Mesenchymal stem cell (in vitro differentiated cells and primary cell): ENCODE measurements around the gene SLC9A7.

ENCODE experiments used
- DNase-seq: peaks from one replicate; pipeline ENCODE4 v3.0.0-alpha.2; 2013
- H2AFZ ChIP-seq: one replicate; pipeline ENCODE4 v1.6.1; 2013; ENCODE audit warnings: low read depth, mild to moderate bottlenecking, control low read depth, inconsistent platforms, low read length, moderate library complexity
- H2AK5ac ChIP-seq: 2 replicates; pipeline ENCODE4 v1.6.1; 2013; ENCODE audit warnings: low read length, moderate library complexity, mild to moderate bottlenecking, inconsistent platforms; ENCODE audit not compliant: severe bottlenecking
- H2BK120ac ChIP-seq: one replicate; pipeline ENCODE4 v1.6.1; 2013; ENCODE audit warnings: low read depth, mild to moderate bottlenecking, inconsistent platforms, low read length, moderate library complexity
- H2BK12ac ChIP-seq, 2 experiments: one replicate each; pipeline ENCODE4 v1.6.1; 2013; ENCODE audit warnings: inconsistent platforms in 2 of 2, low read length in 2 of 2, mild to moderate bottlenecking in 2 of 2, moderate library complexity in 2 of 2, control low read depth in 1 of 2
- H2BK15ac ChIP-seq: one replicate; pipeline ENCODE4 v1.6.1; 2013; ENCODE audit warnings: mild to moderate bottlenecking, low read depth, inconsistent platforms; ENCODE audit not compliant: poor library complexity, severe bottlenecking
- H2BK5ac ChIP-seq: 2 replicates; pipeline ENCODE4 v1.6.1; 2013; ENCODE audit warnings: low read depth, mild to moderate bottlenecking, low read length, control low read depth, inconsistent platforms; ENCODE audit not compliant: poor library complexity, severe bottlenecking
- H3K14ac ChIP-seq, 2 experiments: one replicate each; pipeline ENCODE4 v1.6.1; 2013; ENCODE audit warnings: inconsistent platforms in 2 of 2, low read length in 2 of 2, control low read depth in 1 of 2, mild to moderate bottlenecking in 1 of 2, moderate library complexity in 1 of 2
- H3K18ac ChIP-seq, 2 experiments: one replicate each; pipeline ENCODE4 v1.6.1; 2013; ENCODE audit warnings: inconsistent platforms in 2 of 2, low read length in 2 of 2, control low read depth in 1 of 2, low read depth in 1 of 2, mild to moderate bottlenecking in 1 of 2
- H3K23ac ChIP-seq, 2 experiments: one replicate each; pipeline ENCODE4 v1.6.1; 2013; ENCODE audit warnings: inconsistent platforms in 2 of 2, low read length in 2 of 2, mild to moderate bottlenecking in 2 of 2, moderate library complexity in 2 of 2, control low read depth in 1 of 2
- H3K27ac ChIP-seq: 2 replicates; pipeline ENCODE4 v1.5.1; 2013; ENCODE audit warnings: mild to moderate bottlenecking, moderate library complexity, low read length, control low read depth, inconsistent platforms; ENCODE audit not compliant: poor library complexity, severe bottlenecking
- H3K27me3 ChIP-seq, 2 experiments: 2 replicates each; pipeline versions ENCODE4 v1.6.1 to v1.7.0; 2013; ENCODE audit warnings: low read length in 2 of 2, mild to moderate bottlenecking in 2 of 2, moderate library complexity in 2 of 2, control low read depth in 1 of 2, inconsistent platforms in 1 of 2; ENCODE audit not compliant: control insufficient read depth in 1 of 2, insufficient read depth in 1 of 2
- H3K36me3 ChIP-seq, 2 experiments: 2 replicates each; pipeline versions ENCODE4 v1.6.1 to v1.7.0; 2013; ENCODE audit warnings: low read length in 2 of 2, control low read depth in 1 of 2, inconsistent platforms in 1 of 2, low read depth in 1 of 2, mild to moderate bottlenecking in 1 of 2; ENCODE audit not compliant: insufficient read depth in 2 of 2, control insufficient read depth in 1 of 2
- H3K4ac ChIP-seq, 2 experiments: one replicate each; pipeline ENCODE4 v1.6.1; 2013; ENCODE audit warnings: inconsistent platforms in 2 of 2, low read length in 2 of 2, mild to moderate bottlenecking in 2 of 2, moderate library complexity in 2 of 2, control low read depth in 1 of 2, low read depth in 1 of 2
- H3K4me1 ChIP-seq: 2 replicates; pipeline ENCODE4 v1.6.1; 2013; ENCODE audit warnings: low read depth, low read length, control low read depth; ENCODE audit not compliant: control insufficient read depth, insufficient read depth
- H3K4me2 ChIP-seq: 2 replicates; pipeline ENCODE4 v1.6.1; 2013; ENCODE audit warnings: low read length, mild to moderate bottlenecking, inconsistent platforms; ENCODE audit not compliant: poor library complexity, severe bottlenecking
- H3K4me3 ChIP-seq, 2 experiments: 2 replicates each; pipeline versions ENCODE4 v1.5.1 to v1.7.0; 2013; ENCODE audit warnings: low read length in 2 of 2, mild to moderate bottlenecking in 2 of 2, control low read depth in 1 of 2, low read depth in 1 of 2; ENCODE audit not compliant: insufficient read depth in 1 of 2
- H3K79me1 ChIP-seq: replicated peaks from 2 replicates; pipeline ENCODE4 v1.6.1; 2013; ENCODE audit warnings: mild to moderate bottlenecking, control low read depth, low read length, inconsistent platforms; ENCODE audit not compliant: poor library complexity, severe bottlenecking
- H3K9ac ChIP-seq: 2 replicates; pipeline ENCODE4 v1.7.0; 2013; ENCODE audit warnings: mild to moderate bottlenecking, low read length, moderate library complexity
- H3K9me3 ChIP-seq: 2 replicates; pipeline ENCODE4 v1.7.0; 2013; ENCODE audit warnings: mild to moderate bottlenecking, low read length; ENCODE audit not compliant: control insufficient read depth
- H4K8ac ChIP-seq: one replicate; pipeline ENCODE4 v1.6.1; 2013; ENCODE audit warnings: inconsistent platforms, mild to moderate bottlenecking, low read length, moderate library complexity
- H4K91ac ChIP-seq: one replicate; pipeline ENCODE4 v1.6.1; 2013; ENCODE audit warnings: mild to moderate bottlenecking, low read length, inconsistent platforms
- WGBS: methylation state at CpG from one replicate; pipeline ENCODE4 v1.1.7; 2013; ENCODE audit warnings: mixed read lengths; 5-methylcytosine and 5-hydroxymethylcytosine counted together

The SLC9A7 gene

DNA sequence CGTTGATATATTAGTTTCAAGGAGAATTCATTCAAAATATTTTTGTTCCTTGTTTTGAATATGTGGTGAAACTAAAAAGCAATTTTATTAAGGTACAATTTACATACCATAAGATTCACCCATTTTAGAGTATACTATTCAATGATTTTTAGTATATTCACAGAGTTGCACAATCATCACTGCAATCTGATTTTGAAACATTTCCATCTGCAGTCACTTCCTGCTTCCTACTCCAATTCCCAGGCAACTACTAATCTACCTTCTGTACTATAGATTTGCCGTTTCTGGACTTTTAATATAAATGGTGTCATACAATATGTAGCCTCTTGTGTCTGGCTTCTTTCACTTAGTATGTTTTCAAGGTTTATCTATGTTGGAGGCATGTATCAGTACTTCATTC, 71.3 kb downstream of the SLC9A7 start:
- Histone ChIP-seq H2AK5ac (no peak overlapping the region), H3K4ac (no peak overlapping the region), H3K27ac (no peak overlapping the region), H3K9ac (no peak overlapping the region), H3K36me3 (no peaks in the 10 kb centered on the region), H3K4me1 (no peaks in the 10 kb centered on the region), H3K23ac (no peak overlapping the region), H3K27me3 (peaks cover 0 to 27% of the 10 kb centered on the region in 2 experiments), H3K79me1 (peaks cover 2% of the 10 kb centered on the region), H2AFZ (no peak overlapping the region), H4K91ac (no peak overlapping the region), H4K8ac (no peak overlapping the region), H2BK12ac (no peak overlapping the region), H3K4me2 (no peak overlapping the region), H3K14ac (no peak overlapping the region), H3K18ac (no peak overlapping the region), H3K4me3 (no peak overlapping the region), H2BK120ac (no peak overlapping the region), H2BK5ac (no peak overlapping the region), H3K9me3 (no peaks in the 10 kb centered on the region), H2BK15ac (no peak overlapping the region)
- WGBS, result no CpG with 5 or more reads among the region's 2 CpGs
- DNase-seq, result no peak

DNA sequence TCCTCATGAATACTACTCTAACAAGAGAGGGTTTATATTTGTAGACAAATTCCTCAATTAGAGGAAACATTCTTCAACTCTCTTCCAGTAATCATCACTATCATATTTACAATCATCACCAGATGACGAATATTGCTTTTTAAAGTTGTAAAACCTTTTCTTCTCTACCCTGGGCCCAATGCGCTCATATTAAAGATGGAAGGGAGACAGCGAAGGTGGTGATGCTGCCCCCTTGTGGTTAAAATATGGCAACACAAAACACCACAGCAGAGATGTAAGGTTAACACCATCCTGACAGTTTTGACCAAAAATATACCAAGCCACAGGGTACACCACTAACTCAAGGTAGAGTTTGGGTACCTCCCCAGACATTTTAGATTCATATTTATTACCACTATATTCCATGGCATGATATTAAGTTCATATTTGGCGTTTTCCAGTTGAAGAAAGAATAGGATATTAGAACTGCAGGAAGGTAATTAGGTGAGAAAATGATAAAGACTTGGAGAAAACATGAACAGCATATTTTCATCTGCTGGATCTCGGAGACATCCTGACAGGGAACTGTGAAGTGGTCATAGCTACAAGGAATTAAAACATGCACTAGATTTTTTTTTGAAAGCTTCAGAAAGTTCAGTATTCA, 72.8 kb downstream of the SLC9A7 start:
- H3K27ac ChIP-seq, result no peak overlapping the region
- 25% methylated on average over 5 of the region's 5 CpGs for WGBS
- peak; percentile 40 for DNase-seq
- no peak overlapping the region for H2AK5ac ChIP-seq
- no peak overlapping the region for H2BK15ac ChIP-seq
- no peak overlapping the region for H3K4me2 ChIP-seq
- H2AFZ ChIP-seq, result no peak overlapping the region
- H3K4me1 ChIP-seq, result no peaks in the 10 kb centered on the region
- no peak overlapping the region for H2BK120ac ChIP-seq
- peaks cover 0 to 22% of the 10 kb centered on the region in 2 experiments for H3K27me3 ChIP-seq
- H3K4me3 ChIP-seq, result no peak overlapping the region
- H4K8ac ChIP-seq, result no peak overlapping the region
- H3K9me3 ChIP-seq, result no peaks in the 10 kb centered on the region
- no peak overlapping the region for H3K14ac ChIP-seq
- H2BK5ac ChIP-seq, result no peak overlapping the region
- H3K9ac ChIP-seq, result no peak overlapping the region
- H3K18ac ChIP-seq, result no peak overlapping the region
- peaks cover 2% of the 10 kb centered on the region for H3K79me1 ChIP-seq
- H2BK12ac ChIP-seq, result no peak overlapping the region
- no peak overlapping the region for H3K4ac ChIP-seq
- H4K91ac ChIP-seq, result no peak overlapping the region
- peaks cover 0 to 3% of the 10 kb centered on the region in 2 experiments for H3K36me3 ChIP-seq
- H3K23ac ChIP-seq, result no peak overlapping the region

DNA sequence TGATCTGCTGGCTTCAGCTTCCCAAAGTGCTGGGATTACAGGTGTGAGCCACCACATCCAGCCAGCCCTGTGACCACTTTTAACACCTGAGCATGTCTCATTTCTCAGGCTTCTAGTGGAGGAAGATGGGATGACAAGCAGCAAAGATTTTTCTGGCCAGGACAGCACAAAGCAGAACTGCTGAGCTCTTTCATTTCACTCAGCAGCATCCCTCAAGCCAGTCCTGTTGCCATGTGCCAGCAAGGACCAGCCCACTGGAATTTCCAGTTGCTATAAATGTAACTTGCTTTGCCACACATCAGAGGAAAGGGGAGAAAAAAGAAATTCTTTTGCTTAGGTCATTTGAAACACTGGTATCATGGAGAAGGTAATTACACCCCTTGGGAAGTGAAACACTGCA, 75.9 kb downstream of the SLC9A7 start:
- peaks cover 0 to 19% of the 10 kb centered on the region in 2 experiments for H3K27me3 ChIP-seq
- no peaks in the 10 kb centered on the region for H3K9me3 ChIP-seq
- H3K27ac ChIP-seq, result no peak overlapping the region
- H3K4ac ChIP-seq, result no peak overlapping the region
- no peak overlapping the region for H2AFZ ChIP-seq
- peaks cover 2% of the 10 kb centered on the region for H3K79me1 ChIP-seq
- H2BK5ac ChIP-seq, result no peak overlapping the region
- no peak for DNase-seq
- H2BK120ac ChIP-seq, result no peak overlapping the region
- H3K36me3 ChIP-seq, result peaks cover 0 to 3% of the 10 kb centered on the region in 2 experiments
- H3K4me3 ChIP-seq, result no peak overlapping the region
- H3K14ac ChIP-seq, result no peak overlapping the region
- H2BK12ac ChIP-seq, result no peak overlapping the region
- H3K9ac ChIP-seq, result no peak overlapping the region
- no peak overlapping the region for H3K18ac ChIP-seq
- H3K4me1 ChIP-seq, result no peaks in the 10 kb centered on the region
- no peak overlapping the region for H3K4me2 ChIP-seq
- no peak overlapping the region for H3K23ac ChIP-seq
- H4K91ac ChIP-seq, result no peak overlapping the region
- H2BK15ac ChIP-seq, result no peak overlapping the region
- no peak overlapping the region for H4K8ac ChIP-seq
- H2AK5ac ChIP-seq, result no peak overlapping the region

DNA sequence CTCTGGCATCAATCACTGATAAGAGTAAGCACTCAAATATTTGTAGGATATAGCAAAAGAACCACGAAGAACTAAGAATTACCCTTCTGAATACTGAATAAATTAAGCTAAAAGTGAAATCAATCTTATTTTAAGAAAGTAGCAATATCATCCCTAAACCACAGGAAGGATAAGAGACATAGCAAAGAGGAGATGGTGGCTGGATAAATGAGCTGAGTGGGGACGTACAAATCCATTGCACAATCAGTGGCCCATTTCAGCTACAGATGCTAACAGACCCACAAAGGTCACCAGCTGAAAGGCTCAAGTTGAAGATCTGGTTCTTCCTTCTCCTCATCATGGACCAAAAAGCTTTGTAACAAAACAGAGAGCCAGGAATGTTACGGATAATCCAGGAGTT, 77.1 kb downstream of the SLC9A7 start:
- Histone ChIP-seq H2BK12ac (no peak overlapping the region), H3K4me3 (no peak overlapping the region), H3K18ac (no peak overlapping the region), H2BK120ac (no peak overlapping the region), H3K4ac (no peak overlapping the region), H3K27ac (no peak overlapping the region), H3K36me3 (peaks cover 0 to 5% of the 10 kb centered on the region in 2 experiments), H2AK5ac (no peak overlapping the region), H4K8ac (no peak overlapping the region), H3K14ac (no peak overlapping the region), H3K4me2 (no peak overlapping the region), H3K9me3 (no peaks in the 10 kb centered on the region), H2BK5ac (no peak overlapping the region), H2BK15ac (no peak overlapping the region), H3K4me1 (no peaks in the 10 kb centered on the region), H3K9ac (no peak overlapping the region), H3K23ac (no peak overlapping the region), H2AFZ (no peak overlapping the region), H3K27me3 (peaks cover 0 to 19% of the 10 kb centered on the region in 2 experiments), H3K79me1 (peaks cover 2% of the 10 kb centered on the region), H4K91ac (no peak overlapping the region)
- WGBS, result 57% methylated on average over 2 of the region's 3 CpGs
- DNase-seq, result peak; percentile 5
